HT-29 (cell line): ENCODE measurements around the gene KIF9. TPM values are rescaled to one million over a fixed set of nuclear protein-coding genes. Genes with fewer than 3 reads are reported as not detected.
"Not testable (repeated sequence)": the region's sequence is repeated elsewhere in the genome, so short reads cannot be mapped to it uniquely, and the experiment has no call there.

Experiments used
- DNase-seq: peaks from one replicate; pipeline ENCODE4 v3.0.0-alpha.2; 2015; ENCODE audit warnings: low spot score
- total RNA-seq: library from RNA; depleted of rRNA; stranded (reverse); fragments of >200 nt; shearing (Covaris generic); gene quantifications from 2 replicates; pipeline ENCODE4 v1.2.3, GENCODE V29; 2014; rRNA removed

The KIF9 gene
- total RNA-seq: 28.7 and 31.7 TPM in 2 replicates

- DNase-seq: peak; percentile 86
Measured at GRCh38 chr3:47282424-47283192, at the start of gene KIF9, which contains the start of gene KLHL18. TSS of gene KIF9 (minus strand) at chr3:47282799. CDS start at chr3:47277374, 5,425 bp downstream. TSS of gene KLHL18 (plus strand) at chr3:47282944. CDS start at chr3:47282966, 22 bp downstream.

GRCh38 chr3:47324278-47324865 is 41.8 kb upstream of the KIF9 start:
- DNase-seq: peak; percentile 78

- DNase-seq: no peak
Measured at GRCh38 chr3:47323431-47324277, 41.1 kb upstream of the KIF9 start.

GRCh38 chr3:47319956-47320355 is 37.4 kb upstream of the KIF9 start:
- no peak for DNase-seq

- DNase-seq: no peak
Measured at GRCh38 chr3:47318916-47319315, 36.3 kb upstream of the KIF9 start.

DNA sequence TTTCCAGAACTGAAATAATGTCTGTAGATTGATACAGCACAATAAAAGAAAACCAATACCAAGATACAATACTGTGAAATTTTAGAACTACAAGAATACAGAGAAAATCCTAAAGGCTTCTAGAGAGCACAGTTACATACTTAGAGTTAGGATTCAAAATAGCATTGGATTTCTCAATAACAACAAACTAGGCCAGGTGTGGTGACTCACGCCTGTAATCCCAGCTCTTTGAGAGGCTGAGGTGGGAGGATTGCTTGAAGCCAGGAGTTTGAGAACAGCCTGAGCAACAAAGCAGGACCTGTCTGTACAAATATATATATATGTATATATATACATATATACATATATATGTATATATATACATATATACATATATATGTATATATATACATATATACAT is 33.6 kb upstream of the KIF9 start:
- DNase-seq: not testable (repeated sequence)

- DNase-seq: no peak
Measured at GRCh38 chr3:47315069-47315647, 32.6 kb upstream of the KIF9 start.

DNA sequence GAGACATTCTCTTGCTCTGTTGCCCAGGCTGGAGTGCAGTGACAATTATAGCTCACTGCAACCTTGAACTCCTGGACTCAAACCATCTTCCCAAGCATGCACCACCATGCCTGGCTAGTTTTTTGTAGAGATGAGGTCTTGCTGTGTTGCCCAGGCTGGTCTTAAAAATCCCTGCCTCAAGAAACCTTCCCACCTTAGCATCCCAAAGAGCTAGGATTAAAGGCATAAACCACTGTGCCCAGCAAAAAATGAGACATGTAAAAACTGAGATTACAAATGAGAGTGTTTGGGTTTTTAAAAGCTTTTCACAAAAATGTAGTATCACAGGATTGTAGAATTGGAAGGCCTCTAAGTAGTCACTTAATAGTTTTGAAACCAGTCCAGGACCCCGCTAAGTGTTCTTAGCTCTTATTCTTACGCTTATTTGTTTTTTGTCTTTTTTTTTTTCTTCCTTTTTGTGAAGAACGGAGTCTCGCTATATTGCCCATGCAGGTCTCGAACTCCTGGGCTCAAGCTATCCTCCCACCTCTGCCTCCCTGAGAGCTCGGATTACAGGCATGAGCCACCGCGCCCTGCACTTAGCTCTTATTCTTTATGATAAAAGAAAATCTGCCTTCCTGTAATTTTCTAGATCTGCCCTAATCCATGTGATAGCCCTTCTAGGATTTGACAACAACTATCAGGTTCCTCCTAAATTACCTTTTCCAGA is 31.6 kb upstream of the KIF9 start:
- DNase-seq: no peak

DNA sequence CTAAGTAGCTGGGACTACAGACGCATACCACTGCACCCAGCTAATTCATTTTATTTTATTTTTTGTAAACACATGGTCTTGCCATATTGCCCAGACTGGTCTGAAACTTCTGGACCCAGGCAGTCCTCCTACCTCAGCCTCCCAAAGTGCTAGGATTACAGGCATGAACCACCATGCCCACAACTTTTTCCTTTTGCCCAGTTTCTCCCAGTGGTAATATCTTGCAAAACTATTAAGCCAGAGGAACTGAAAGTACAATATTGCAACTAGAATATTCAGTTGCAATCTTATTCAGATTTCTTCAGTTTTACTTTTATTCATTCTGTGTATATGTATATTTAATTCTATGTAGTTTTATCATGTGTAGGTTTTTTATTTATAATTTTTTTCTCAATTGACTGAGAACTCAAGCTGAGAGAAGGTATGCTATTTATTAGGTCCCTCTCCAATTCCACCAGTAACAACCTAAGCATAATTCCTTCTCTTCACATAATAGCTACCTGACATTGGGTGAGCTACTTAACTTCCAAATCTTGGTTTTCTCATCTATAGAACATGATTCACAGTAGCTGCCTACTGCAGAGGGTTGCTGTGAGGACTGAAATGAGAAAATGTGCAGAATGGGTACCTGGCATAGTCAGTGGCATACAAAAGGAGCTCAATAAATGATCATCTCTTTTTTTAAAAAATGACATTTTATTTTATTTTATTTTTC is 30.9 kb upstream of the KIF9 start:
- no peak for DNase-seq

DNA sequence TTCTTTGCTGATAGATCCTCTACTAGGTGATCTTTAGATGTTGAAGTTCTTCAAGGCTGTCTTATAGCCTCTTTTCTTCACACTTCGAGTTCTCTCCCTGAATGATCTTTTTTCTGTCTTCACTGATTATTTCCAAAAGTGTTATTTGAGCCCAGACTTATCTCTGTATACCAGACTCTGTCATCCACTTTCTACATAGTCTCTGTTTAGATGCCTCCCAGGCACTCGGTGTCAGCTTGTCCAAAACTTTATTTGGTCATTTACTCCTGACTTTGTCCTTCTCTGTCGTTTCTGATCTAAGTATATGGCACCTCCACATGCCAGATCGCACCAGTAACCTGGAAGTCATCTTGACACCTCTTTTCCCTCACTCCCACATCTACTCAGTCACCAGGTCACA is 27.8 kb upstream of the KIF9 start:
- no peak for DNase-seq

- not testable (repeated sequence) for DNase-seq
Measured at GRCh38 chr3:47309231-47309630, 26.6 kb upstream of the KIF9 start.

DNA sequence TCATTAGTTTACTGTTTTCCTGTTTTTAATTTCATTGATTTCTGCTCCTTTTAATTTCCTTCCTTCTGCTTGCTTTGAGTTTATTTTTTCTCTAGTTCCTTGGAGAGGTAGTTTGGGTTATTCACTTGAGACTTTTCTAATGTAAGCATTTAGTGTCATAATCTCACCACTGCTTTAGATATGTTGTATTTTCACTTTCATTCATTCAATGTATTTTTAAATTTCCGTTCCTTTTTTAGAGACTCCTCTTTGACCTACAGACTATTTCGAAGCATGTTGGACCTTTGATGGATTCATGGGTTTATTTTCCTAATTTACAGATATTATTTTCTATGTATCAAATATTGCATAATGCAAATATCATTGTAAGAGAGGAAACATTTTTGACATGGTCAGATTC is 23.4 kb upstream of the KIF9 start:
- DNase-seq: no peak

DNA sequence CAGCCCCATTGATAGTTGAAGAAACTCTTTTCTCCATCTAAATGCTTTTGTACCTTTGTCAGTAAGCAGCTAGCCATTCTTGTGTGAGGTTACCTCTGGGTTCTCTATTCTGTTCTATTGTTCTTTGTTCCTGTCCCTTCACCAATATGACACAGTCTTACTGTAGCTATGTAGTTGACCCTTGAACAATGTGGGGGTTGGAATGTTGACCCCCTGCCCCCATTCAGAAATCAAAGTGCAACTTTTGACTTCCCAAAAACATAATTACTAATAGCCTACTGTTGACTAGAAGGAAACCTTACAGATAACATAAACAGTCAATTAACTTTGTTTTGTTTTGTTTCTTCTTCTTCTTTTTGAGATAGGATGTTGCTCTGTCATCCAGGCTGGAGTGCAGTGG is 18.9 kb upstream of the KIF9 start:
- DNase-seq: no peak

GRCh38 chr3:47299381-47300318 is 17.1 kb upstream of the KIF9 start:
- DNase-seq: no peak

DNA sequence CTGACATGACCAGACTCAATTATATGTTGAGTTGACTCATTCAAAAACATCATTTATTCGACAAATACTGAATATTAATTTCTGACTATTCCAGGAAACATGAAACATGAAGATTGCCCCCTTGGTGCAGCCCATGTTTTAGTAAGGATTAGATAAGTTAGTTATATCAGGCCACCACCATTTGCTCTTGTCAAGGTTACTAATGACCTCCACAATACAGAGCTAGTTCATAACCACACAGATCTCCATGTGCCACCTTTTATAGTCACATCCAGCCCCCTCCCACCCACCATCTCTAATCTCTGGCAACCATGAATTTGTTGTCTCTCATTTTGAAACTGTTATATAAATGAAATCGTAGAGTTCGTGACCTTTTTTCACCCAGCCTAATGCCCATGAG is 15.8 kb upstream of the KIF9 start:
- no peak for DNase-seq

DNA sequence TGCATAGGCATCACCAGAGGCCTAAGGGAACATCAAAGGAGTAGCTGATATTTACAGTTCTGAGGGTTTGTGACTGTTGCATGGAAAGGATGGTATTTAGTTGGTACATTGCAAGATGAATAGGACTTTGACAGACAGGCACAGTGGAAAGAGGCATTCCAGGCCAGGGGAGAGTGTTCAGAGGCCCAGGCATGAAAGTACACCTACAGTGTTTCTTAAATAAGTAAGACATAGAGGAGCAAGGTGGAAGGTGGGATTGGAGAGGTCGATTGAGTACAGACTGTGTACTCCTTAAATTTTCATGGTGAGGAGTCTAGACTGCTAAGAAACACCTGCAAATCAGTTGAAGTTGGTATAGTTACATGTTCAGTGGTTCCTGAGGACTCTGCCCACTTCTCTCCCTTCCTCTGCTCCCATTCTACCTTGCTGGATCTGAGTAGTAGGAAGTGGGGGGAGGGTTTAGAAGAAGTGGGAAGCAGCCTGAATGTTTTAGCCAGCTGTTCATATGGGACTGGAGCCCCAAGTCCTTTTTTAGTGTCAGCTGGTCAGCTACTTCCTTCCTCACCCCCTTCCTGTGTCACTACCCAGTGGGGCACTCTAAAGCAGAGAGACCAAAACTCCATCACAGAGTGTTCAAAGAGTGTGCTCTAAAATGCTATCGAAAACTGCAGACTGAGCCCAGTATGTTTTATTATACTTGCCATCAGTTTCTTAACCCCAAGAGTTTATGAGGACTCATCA is 14.1 kb upstream of the KIF9 start:
- DNase-seq: no peak

GRCh38 chr3:47295976-47296375 is 13.4 kb upstream of the KIF9 start:
- DNase-seq: no peak

DNA sequence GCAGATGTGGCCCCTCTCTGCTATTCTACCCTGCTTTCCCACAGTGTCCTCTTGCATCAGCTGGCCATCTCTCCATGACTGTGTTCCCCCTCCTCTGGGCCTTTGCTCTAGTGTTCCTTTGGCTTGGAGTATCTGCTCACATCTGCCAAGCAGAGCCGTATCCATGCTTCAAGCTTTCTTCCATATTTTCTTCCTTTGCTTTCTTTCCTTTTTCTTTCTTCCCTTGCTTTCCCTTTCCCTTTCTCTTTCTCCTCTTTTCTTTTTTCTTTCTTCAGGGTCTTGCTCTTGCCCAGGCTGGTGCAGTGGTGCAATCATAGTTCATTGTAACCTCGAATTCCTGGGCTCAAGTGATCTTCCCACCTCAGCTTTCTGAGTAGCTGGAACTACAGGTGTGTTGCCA is 12.7 kb upstream of the KIF9 start:
- no peak for DNase-seq

GRCh38 chr3:47294392-47294791 is 11.8 kb upstream of the KIF9 start:
- no peak for DNase-seq
